HG02938 (cell line): ENCODE measurements around the gene DUS1L.
"Not testable (repeated sequence)": the region's sequence is repeated elsewhere in the genome, so short reads cannot be mapped to it uniquely, and the experiment has no call there.

Source experiments
- ATAC-seq: cut with Tn5 transposase; IDR thresholded peaks from one replicate; pipeline ENCODE4 v1.9.1; 2021; ENCODE audit warnings: mild to moderate bottlenecking, moderate library complexity; ENCODE audit not compliant: unreplicated experiment

DUS1L gene

DNA sequence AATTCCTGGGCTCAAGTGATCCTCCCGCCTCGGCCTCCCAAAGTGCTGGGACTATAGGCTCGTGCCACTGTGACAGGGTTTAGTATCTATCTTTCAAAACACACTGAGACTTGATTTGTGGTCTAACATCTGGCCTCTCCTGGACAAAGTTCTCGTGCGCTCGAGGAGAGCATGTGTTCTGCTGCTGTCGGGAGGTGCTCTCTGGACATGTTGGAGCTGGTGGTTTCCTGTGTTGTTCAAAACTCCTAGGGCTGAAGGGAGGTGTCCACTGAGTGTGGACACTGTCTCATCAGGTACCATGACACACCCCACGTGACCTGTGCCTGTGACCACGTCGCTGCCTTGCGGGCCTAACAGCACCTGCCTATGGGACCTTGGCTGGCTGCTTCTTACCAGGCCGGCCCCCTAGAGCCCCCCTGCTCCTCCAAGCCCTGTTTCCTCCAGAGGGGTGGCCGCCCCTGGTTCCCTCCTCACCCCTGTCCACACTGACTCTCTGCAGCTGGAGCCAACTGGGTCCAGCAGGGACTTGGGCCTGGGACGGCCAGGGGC lies 19.6 kb downstream of the DUS1L start:
- no peak for ATAC-seq

DNA sequence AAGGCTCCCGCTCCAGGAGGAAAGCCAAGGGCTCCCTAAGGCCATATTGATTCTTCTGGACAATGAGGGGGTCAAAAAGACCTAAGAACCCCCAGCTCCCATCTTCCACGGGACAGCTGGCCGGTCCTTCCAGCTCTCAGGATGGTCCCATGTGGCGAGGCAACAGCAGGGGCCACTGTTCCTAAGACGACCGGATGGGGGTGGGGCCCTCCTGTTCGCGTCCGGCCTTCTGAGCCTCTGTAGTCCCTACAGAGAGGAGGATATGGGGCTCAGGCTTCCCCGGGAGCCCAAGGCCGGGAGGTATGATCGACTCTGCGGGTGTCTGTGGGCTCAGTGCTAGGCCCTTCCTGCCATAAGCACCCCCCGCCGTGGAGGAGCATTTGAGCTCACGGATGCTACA lies 22.1 kb downstream of the DUS1L start:
- ATAC-seq = no peak

DNA sequence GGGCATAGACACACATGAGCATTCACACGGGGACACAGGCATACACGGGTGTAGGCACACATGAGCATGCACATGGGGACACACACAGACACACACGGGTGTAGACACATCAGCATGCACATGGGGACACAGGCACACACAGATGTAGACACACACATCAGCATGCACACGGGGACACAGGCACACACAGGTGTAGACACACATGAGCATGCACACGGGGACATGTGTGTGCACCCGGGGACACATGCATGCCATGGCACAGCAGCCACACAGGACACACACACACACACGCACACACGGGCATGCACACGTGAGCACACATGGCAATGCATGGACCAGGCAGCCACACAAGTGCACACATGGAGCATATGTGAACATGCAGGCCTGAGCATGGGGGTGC lies 23.0 kb downstream of the DUS1L start:
- no peak for ATAC-seq

- no peak for ATAC-seq
Measured at GRCh38 chr17:82041144-82041814, 24.3 kb downstream of the DUS1L start.

- ATAC-seq = no peak
Measured at GRCh38 chr17:82039695-82040299, 25.8 kb downstream of the DUS1L start.

GRCh38 chr17:82038796-82039409 lies 26.7 kb downstream of the DUS1L start:
- ATAC-seq = not testable (repeated sequence)

- ATAC-seq = no peak
Measured at GRCh38 chr17:82037889-82038195, 27.8 kb downstream of the DUS1L start.

- peak; percentile 89 for ATAC-seq
Measured at GRCh38 chr17:82037092-82037888, 28.3 kb downstream of the DUS1L start, which contains the start of gene DCXR. DCXR (minus strand) TSS chr17:82037697; CDS start chr17:82037682, 15 bp downstream.

DNA sequence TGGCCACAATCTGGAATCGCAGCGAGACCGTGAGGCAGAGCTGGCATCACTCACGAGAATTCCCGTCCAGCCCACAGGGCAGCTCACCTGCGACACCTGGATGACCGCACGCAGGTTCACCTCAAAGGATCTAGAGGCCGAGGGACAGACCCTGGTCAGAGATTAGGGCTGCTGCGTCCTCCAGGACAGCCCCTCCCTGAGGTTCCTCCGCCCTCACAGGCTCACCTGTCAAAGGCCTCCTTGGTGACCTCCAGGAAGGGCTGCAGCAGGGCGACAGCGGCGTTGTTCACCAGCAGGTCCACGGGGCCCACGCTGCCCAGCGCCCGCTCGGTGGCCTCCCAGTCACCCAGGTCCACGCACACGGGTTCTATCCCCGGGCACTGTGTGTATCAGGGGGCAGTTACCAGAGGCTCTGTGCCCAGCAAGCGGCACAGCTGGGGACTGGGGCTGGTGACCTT lies 28.9 kb downstream of the DUS1L start:
- ATAC-seq = peak; percentile 8

DNA sequence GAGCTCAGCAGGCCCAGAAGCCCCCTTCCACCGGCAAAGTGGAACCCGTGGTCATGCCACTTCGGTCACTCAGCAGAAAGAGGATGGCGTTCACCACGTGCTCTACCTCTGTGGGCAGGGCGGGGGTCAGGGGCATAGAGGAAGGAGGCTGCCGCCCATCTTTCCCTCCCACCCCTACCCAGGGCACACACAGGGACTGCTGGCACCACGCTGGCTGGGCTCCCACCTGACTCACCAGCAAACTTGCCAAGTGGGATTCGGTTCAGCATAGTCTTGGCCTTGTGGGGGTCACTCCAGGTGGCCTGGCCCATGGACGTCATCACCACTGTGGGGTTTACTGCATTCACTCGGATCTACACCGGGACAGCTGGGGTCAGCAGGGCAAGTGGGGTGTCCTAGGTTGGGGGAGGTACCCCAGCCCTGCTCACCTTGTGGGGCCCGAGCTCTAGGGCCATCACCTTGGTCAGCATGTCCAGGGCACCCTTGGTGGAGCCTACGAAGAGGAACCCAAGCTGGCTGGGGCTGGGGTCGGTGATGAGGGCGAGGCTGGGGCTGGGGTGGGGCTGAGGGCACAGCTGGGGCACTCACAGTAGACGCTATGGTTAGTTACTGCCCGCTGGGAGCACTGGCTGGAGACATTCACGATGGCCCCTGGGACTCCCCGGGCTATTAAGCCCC lies 29.5 kb downstream of the DUS1L start:
- no peak for ATAC-seq

- no peak for ATAC-seq
Measured at GRCh38 chr17:82035488-82035887, 30.1 kb downstream of the DUS1L start.

GRCh38 chr17:82034371-82035011 lies 31.1 kb downstream of the DUS1L start:
- ATAC-seq = no peak

DNA sequence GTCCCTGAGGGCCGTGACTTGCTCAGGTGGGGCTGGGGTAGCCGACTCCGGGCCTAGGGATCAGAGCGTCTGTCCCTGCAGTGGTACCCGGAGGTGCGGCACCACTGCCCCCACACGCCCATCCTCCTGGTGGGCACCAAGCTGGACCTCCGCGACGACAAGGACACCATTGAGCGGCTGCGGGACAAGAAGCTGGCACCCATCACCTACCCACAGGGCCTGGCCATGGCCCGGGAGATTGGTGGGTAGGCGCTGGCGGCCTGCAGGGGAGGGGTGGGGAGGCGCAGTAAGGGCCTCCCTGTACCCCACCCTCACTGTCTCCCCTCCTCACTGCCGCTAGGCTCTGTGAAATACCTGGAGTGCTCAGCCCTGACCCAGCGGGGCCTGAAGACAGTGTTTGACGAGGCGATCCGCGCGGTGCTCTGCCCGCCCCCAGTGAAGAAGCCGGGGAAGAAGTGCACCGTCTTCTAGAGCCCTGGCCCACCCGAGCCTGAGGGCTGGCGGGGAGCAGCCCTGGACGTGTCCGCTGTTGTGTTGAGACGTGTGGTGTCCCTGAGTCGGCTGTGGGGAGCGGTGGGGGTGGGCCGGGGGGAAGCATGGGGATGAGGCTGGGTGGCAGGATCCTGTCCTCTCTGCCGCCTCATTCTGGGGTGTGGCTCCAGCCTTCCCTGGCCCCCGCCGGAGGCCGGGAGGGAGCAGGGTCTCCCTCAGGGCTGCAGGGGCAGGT lies 32.1 kb downstream of the DUS1L start:
- ATAC-seq = no peak

GRCh38 chr17:82031885-82032627 lies 33.5 kb downstream of the DUS1L start:
- no peak for ATAC-seq

DNA sequence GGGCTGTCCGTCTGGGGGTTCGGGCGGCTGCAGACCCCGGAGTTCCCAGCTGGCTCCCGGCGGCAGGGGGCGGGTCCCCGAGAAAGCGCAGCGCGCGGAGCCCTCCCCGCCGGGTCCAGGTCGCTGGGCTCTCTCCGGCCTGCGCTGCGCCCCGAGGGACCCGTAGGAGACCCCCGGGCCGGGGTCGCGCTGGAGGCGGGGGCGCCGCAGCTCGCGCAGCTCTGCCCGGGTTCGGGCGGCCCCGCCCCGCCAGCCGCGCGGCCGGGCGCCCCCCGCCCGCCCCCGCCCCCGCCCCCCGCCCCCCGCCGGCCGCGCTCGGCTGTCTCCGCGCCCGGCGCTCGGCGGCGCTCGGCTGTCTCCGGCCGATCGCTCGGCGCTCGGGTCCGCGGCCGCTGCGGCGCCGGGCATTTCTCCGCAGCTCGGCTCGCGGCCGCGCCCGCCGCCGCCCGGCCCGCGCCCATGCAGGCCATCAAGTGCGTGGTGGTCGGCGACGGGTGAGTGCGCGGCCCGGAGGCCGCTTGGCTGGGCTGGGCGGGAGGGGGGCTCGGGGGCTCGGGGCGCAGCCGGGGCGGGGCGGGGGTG lies 34.2 kb downstream of the DUS1L start, which contains the start of gene RAC3:
RAC3 (plus strand) TSS at position 376 of the 582 bp plus-strand sequence; CDS start at position 460, 84 bp downstream.
- ATAC-seq = no peak

DNA sequence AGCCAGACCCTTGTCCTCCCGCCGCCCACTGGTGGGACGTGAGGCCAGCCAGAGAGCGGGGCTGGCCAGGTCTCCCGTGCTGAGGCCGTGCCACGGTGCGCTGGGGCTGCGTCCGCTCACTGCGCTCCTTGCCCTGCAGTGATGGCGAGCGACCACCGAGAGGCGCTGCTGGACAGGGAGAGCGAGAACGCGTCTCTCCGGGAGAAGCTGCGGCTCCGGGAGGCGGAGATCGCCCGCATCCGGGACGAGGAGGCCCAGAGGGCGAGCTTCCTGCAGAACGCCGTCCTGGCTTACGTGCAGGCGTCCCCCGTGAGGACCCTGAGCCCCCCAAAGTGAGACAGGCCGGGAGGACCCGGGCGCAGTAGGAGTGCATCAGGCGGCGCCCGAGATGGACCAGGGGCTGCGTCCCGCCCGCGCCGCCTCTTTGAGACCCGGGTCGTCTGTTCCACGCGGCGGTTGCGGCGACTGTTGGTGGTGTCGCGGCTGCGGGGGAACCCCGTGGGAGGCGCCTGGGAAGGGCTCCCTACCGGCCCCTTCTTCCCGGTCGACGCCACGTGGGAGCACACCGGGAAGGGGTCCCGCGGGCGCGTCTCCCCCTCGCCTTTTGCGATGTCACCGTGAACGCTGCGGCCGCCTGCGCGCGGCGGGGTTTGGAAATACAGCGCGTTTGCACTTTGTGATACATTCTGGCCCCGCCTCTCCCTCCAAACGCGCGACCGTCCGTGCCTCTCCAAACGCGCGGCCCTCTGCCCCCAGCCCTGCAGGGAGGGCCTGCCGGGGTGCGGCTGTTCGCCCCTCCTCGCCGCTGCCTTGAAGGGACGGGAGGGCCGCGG lies 34.9 kb downstream of the DUS1L start:
- ATAC-seq = no peak

DNA sequence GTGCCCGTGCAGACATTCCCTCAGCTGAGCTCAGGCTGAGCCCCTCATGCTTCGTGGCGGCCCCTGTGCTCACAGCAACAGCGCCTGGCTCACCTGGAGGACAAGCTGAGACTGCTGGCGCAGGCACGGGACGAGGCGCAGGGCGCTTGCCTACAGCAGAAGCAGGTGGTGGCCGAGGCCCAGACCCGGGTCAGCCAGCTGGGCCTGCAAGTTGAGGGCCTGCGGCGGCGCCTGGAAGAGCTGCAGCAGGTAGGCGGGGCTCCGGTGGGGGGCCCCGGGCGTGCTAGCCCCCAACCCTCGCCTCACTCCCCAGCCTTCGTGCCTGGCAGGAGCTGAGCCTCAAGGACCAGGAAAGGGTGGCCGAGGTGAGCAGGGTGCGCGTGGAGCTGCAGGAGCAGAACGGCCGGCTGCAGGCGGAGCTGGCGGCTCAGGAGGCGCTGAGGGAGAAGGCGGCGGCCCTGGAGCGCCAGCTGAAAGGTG lies 35.6 kb downstream of the DUS1L start:
- no peak for ATAC-seq
